Measurements from ENCODE around the gene NBAS. TPM values are rescaled to one million over a fixed set of nuclear protein-coding genes. Genes with fewer than 3 reads are reported as not detected.
"Not testable (repeated sequence)": the region's sequence is repeated elsewhere in the genome, so short reads cannot be mapped to it uniquely, and the experiment has no call there.

Gene NBAS
- total RNA-seq, 1 donor from 2014 or later, result 57.6 TPM

- no peak for TF ChIP-seq EZH2 (IDR thresholded peaks at IDR 0.05; ENCODE audit: insufficient read depth, low read length)
- TF ChIP-seq CTCF (IDR thresholded peaks at IDR 0.05; ENCODE audit: insufficient read depth, low read depth, low read length), result no peak
- Histone ChIP-seq H4K20me1 (ENCODE audit: insufficient read depth, low read length) (no peaks in the 10 kb centered on the region), H3K36me3 (ENCODE audit: insufficient read depth, low read length) (no peaks in the 10 kb centered on the region), H3K4me3 (ENCODE audit: insufficient read depth, low read depth, low read length) (no peak overlapping the region), H3K79me2 (ENCODE audit: insufficient read depth, low read length) (no peaks in the 10 kb centered on the region), H3K27me3 (ENCODE audit: insufficient read depth, low read length) (no peaks in the 10 kb centered on the region), H3K4me1 (ENCODE audit: insufficient read depth, low read length) (no peaks in the 10 kb centered on the region), H3K9ac (ENCODE audit: low read length) (no peak overlapping the region), H3K9me3 (ENCODE audit: insufficient read depth, low read depth, low read length) (no peaks in the 10 kb centered on the region), H2AFZ (ENCODE audit: low read depth, low read length) (no peak overlapping the region), H3K4me2 (ENCODE audit: low read length) (no peak overlapping the region), H3K27ac (ENCODE audit: low read depth, low read length) (no peak overlapping the region)
- DNase-seq (ENCODE audit: low read depth), result no peak
- FAIRE-seq, result no peak
- Mint-ChIP-seq H3K27me3 (ENCODE audit: low read depth, unreplicated experiment) (no peaks in the 10 kb centered on the region), H3K9me3 (ENCODE audit: unreplicated experiment) (no peaks in the 10 kb centered on the region), H3K27ac (ENCODE audit: unreplicated experiment) (no peak overlapping the region), H3K4me1 (ENCODE audit: low read depth, unreplicated experiment) (peaks cover 7% of the 10 kb centered on the region), H3K4me3 (ENCODE audit: unreplicated experiment) (no peak overlapping the region), H3K36me3 (ENCODE audit: low read depth, unreplicated experiment) (peaks cover 3% of the 10 kb centered on the region)
These were observed 340.5 kb downstream of the NBAS start for GRCh38 chr2:15220603-15221002.

- no peak overlapping the region for H3K9ac ChIP-seq (ENCODE audit: low read length)
- H3K36me3 Mint-ChIP-seq (ENCODE audit: low read depth, unreplicated experiment), result peaks cover 3% of the 10 kb centered on the region
- no peaks in the 10 kb centered on the region for H4K20me1 ChIP-seq (ENCODE audit: insufficient read depth, low read length)
- no peak overlapping the region for H3K27ac ChIP-seq (ENCODE audit: low read depth, low read length)
- no peak overlapping the region for H3K4me3 Mint-ChIP-seq (ENCODE audit: unreplicated experiment)
- H2AFZ ChIP-seq (ENCODE audit: low read depth, low read length), result no peak overlapping the region
- H3K4me2 ChIP-seq (ENCODE audit: low read length), result no peak overlapping the region
- H3K4me1 ChIP-seq (ENCODE audit: insufficient read depth, low read length), result no peaks in the 10 kb centered on the region
- H3K9me3 ChIP-seq (ENCODE audit: insufficient read depth, low read depth, low read length), result no peaks in the 10 kb centered on the region
- peaks cover 4% of the 10 kb centered on the region for H3K4me1 Mint-ChIP-seq (ENCODE audit: low read depth, unreplicated experiment)
- FAIRE-seq (no peak), DNase-seq (ENCODE audit: low read depth) (no peak)
- H3K79me2 ChIP-seq (ENCODE audit: insufficient read depth, low read length), result no peaks in the 10 kb centered on the region
- no peaks in the 10 kb centered on the region for H3K27me3 ChIP-seq (ENCODE audit: insufficient read depth, low read length)
- H3K9me3 Mint-ChIP-seq (ENCODE audit: unreplicated experiment), result no peaks in the 10 kb centered on the region
- no peak for TF ChIP-seq EZH2 (IDR thresholded peaks at IDR 0.05; ENCODE audit: insufficient read depth, low read length)
- no peak for TF ChIP-seq CTCF (IDR thresholded peaks at IDR 0.05; ENCODE audit: insufficient read depth, low read depth, low read length)
- no peaks in the 10 kb centered on the region for H3K36me3 ChIP-seq (ENCODE audit: insufficient read depth, low read length)
- H3K4me3 ChIP-seq (ENCODE audit: insufficient read depth, low read depth, low read length), result no peak overlapping the region
- no peak overlapping the region for H3K27ac Mint-ChIP-seq (ENCODE audit: unreplicated experiment)
- no peaks in the 10 kb centered on the region for H3K27me3 Mint-ChIP-seq (ENCODE audit: low read depth, unreplicated experiment)
These were observed 342.6 kb downstream of the NBAS start for GRCh38 chr2:15218423-15219086.

GRCh38 chr2:15212249-15212648, 348.9 kb downstream of the NBAS start:
- Histone ChIP-seq H3K4me1 (ENCODE audit: insufficient read depth, low read length) (no peaks in the 10 kb centered on the region), H2AFZ (ENCODE audit: low read depth, low read length) (no peak overlapping the region), H3K36me3 (ENCODE audit: insufficient read depth, low read length) (no peaks in the 10 kb centered on the region), H3K27me3 (ENCODE audit: insufficient read depth, low read length) (no peaks in the 10 kb centered on the region), H3K9ac (ENCODE audit: low read length) (no peak overlapping the region), H4K20me1 (ENCODE audit: insufficient read depth, low read length) (no peaks in the 10 kb centered on the region), H3K27ac (ENCODE audit: low read depth, low read length) (no peak overlapping the region), H3K4me3 (ENCODE audit: insufficient read depth, low read depth, low read length) (no peak overlapping the region), H3K79me2 (ENCODE audit: insufficient read depth, low read length) (no peaks in the 10 kb centered on the region), H3K9me3 (ENCODE audit: insufficient read depth, low read depth, low read length) (no peaks in the 10 kb centered on the region), H3K4me2 (ENCODE audit: low read length) (no peak overlapping the region)
- Mint-ChIP-seq H3K9me3 (ENCODE audit: unreplicated experiment) (no peaks in the 10 kb centered on the region), H3K27ac (ENCODE audit: unreplicated experiment) (no peak overlapping the region), H3K36me3 (ENCODE audit: low read depth, unreplicated experiment) (peaks cover 14% of the 10 kb centered on the region), H3K27me3 (ENCODE audit: low read depth, unreplicated experiment) (no peaks in the 10 kb centered on the region), H3K4me1 (ENCODE audit: low read depth, unreplicated experiment) (no peaks in the 10 kb centered on the region), H3K4me3 (ENCODE audit: unreplicated experiment) (no peak overlapping the region)
- no peak for TF ChIP-seq CTCF (IDR thresholded peaks at IDR 0.05; ENCODE audit: insufficient read depth, low read depth, low read length)
- TF ChIP-seq EZH2 (IDR thresholded peaks at IDR 0.05; ENCODE audit: insufficient read depth, low read length), result no peak
- no peak for DNase-seq (ENCODE audit: low read depth)
- FAIRE-seq, result no peak

- H3K79me2 ChIP-seq (ENCODE audit: insufficient read depth, low read length); H3K4me3 ChIP-seq (ENCODE audit: insufficient read depth, low read depth, low read length); H2AFZ ChIP-seq (ENCODE audit: low read depth, low read length); H3K9me3 Mint-ChIP-seq (ENCODE audit: unreplicated experiment); H3K27me3 ChIP-seq (ENCODE audit: insufficient read depth, low read length); H3K27me3 Mint-ChIP-seq (ENCODE audit: low read depth, unreplicated experiment); H4K20me1 ChIP-seq (ENCODE audit: insufficient read depth, low read length); H3K9ac ChIP-seq (ENCODE audit: low read length); H3K4me1 Mint-ChIP-seq (ENCODE audit: low read depth, unreplicated experiment); H3K36me3 ChIP-seq (ENCODE audit: insufficient read depth, low read length); H3K4me1 ChIP-seq (ENCODE audit: insufficient read depth, low read length); H3K4me2 ChIP-seq (ENCODE audit: low read length); H3K9me3 ChIP-seq (ENCODE audit: insufficient read depth, low read depth, low read length); H3K27ac Mint-ChIP-seq (ENCODE audit: unreplicated experiment); DNase-seq (ENCODE audit: low read depth); H3K4me3 Mint-ChIP-seq (ENCODE audit: unreplicated experiment); H3K27ac ChIP-seq (ENCODE audit: low read depth, low read length); FAIRE-seq: not testable (repeated sequence)
- H3K36me3 Mint-ChIP-seq (ENCODE audit: low read depth, unreplicated experiment), result peaks cover 19% of the 10 kb centered on the region
These were observed 350.6 kb downstream of the NBAS start for GRCh38 chr2:15210542-15210941.

Measured in astrocyte (in vitro differentiated cells and primary cell).